GM19043 (cell line): ENCODE data around the gene LPP.

Experiments
- ATAC-seq: cut with Tn5 transposase; IDR thresholded peaks from one replicate; pipeline ENCODE4 v1.9.1; 2021; ENCODE audit warnings: low read depth; ENCODE audit not compliant: unreplicated experiment

Gene LPP

GRCh38 chr3:188939814-188940572 is 786.0 kb downstream of the LPP start:
- no peak for ATAC-seq
